ENCODE results near the gene RIC1. TPM values are rescaled to one million over a fixed set of nuclear protein-coding genes. Genes with fewer than 3 reads are reported as not detected.

RIC1 gene
- polyA plus RNA-seq, 1 of the 3 experiments (the other 2 are of a cell fraction) = 21.9 TPM

DNA sequence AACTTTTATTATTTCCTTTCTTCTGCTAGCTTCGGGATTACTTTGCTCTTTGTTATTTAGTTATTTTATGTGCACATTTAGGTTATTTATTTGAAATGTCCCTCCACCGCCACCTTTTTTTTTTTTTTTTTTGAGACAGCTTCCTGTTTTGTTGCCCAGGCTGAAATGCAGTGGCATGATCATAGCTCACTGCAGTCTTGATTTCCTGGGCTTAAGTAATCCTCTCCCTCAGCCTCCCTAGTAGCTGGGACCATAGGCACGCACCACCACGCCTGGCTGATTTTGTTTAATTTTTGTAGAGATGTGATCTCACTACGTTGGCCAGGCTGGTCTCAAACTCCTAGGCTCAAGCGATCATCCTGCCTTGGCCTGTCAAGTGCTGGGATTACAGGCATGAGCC is 38.5 kb downstream of the RIC1 start:
- Histone ChIP-seq H3K27ac (ENCODE audit: low read depth in 2 of 2, low read length in 1 of 2) (no peak overlapping the region), H3F3A (replicated peaks; ENCODE audit: insufficient read depth) (peaks cover 4% of the 10 kb centered on the region), H3K9me2 (no peaks in the 10 kb centered on the region), H3K4me1 (ENCODE audit: control insufficient read depth in 1 of 2, insufficient read depth in 2 of 2, low read depth in 1 of 2, low read length in 1 of 2) (peaks cover 0 to 3% of the 10 kb centered on the region in 2 experiments; a peak in 1 of 4 replicates), H3K9me3 (peaks cover 11% of the 10 kb centered on the region; the same call in 1 of the 2 replicates), H3K36me3 (replicated peaks in 1 of 2; ENCODE audit: control insufficient read depth in 1 of 2, insufficient read depth in 2 of 2, low read length in 1 of 2) (peaks cover 8 to 42% of the 10 kb centered on the region in 2 experiments), H2AFZ (ENCODE audit: low read depth) (no peak overlapping the region), H3K27me3 (ENCODE audit: insufficient read depth) (no peaks in the 10 kb centered on the region), H3K4me2 (no peak overlapping the region), H3K4me3 (ENCODE audit: low read depth in 2 of 2, low read length in 1 of 2) (no peak overlapping the region), H4K20me1 (ENCODE audit: insufficient read depth) (peaks cover 38% of the 10 kb centered on the region), H3K9ac (no peak overlapping the region), H3K79me2 (ENCODE audit: insufficient read depth) (peaks cover 98% of the 10 kb centered on the region)
- DNase-seq = no peak
- TF ChIP-seq MEF2A (IDR thresholded peaks at IDR 0.05; ENCODE audit: borderline replicate concordance, low read depth) (no peak), TEAD4 (IDR thresholded peaks at IDR 0.05; ENCODE audit: borderline replicate concordance, insufficient read depth) (no peak), JUND (IDR thresholded peaks at IDR 0.05) (no peak), TAF1 (IDR thresholded peaks at IDR 0.05; ENCODE audit: borderline replicate concordance, low read depth, low read length) (no peak), GABPA (IDR thresholded peaks at IDR 0.05; ENCODE audit: low read depth) (no peak), TCF12 (IDR thresholded peaks at IDR 0.05) (no peak), NFIC (IDR thresholded peaks at IDR 0.05; ENCODE audit: borderline replicate concordance) (no peak)
- TF ChIP-seq, protein P1, sequence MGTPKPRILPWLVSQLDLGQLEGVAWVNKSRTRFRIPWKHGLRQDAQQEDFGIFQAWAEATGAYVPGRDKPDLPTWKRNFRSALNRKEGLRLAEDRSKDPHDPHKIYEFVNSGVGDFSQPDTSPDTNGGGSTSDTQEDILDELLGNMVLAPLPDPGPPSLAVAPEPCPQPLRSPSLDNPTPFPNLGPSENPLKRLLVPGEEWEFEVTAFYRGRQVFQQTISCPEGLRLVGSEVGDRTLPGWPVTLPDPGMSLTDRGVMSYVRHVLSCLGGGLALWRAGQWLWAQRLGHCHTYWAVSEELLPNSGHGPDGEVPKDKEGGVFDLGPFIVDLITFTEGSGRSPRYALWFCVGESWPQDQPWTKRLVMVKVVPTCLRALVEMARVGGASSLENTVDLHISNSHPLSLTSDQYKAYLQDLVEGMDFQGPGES (IDR thresholded peaks at IDR 0.05; ENCODE audit: low read depth, low read length) = no peak
- ChIA-PET CTCF (interaction anchor here (1.4 kb wide), 1 partner anchor 31 kb away, joined by 3 read pairs; no protein-coding TSS in a partner anchor), POLR2A (no interaction called here)
- WGBS (ENCODE audit: low lambda C conversion rate) = 97% methylated on average over 6 of the region's 6 CpGs

DNA sequence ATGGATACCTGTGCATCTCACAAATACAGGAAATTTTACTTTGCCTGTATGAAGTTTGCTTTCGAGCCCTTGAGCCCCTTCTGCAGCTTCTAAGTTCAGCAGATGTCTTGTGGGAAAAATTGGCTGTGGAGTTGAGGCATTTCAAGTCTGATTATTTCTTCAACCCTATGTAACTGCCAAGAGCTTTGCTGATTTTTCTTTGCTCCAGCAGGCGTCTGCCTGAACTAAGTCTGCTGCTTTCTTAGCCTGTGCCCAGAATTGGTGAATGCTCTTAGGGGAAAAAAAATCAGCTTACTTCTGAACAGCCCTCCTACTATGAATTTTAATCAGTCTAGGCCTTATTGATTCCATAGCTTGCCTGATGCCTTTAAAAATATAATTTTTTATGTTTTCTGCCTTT is 41.2 kb downstream of the RIC1 start:
- peaks cover 8 to 41% of the 10 kb centered on the region in 2 experiments for H3K36me3 ChIP-seq (replicated peaks in 1 of 2; ENCODE audit: control insufficient read depth in 1 of 2, insufficient read depth in 2 of 2, low read length in 1 of 2)
- H2AFZ ChIP-seq (ENCODE audit: low read depth) = no peak overlapping the region
- H3K4me1 ChIP-seq (ENCODE audit: control insufficient read depth in 1 of 2, insufficient read depth in 2 of 2, low read depth in 1 of 2, low read length in 1 of 2) = peaks cover 0 to 3% of the 10 kb centered on the region in 2 experiments; a peak in 3 of 4 replicates
- POLR2A ChIA-PET = no interaction called here
- TF ChIP-seq, protein P2, sequence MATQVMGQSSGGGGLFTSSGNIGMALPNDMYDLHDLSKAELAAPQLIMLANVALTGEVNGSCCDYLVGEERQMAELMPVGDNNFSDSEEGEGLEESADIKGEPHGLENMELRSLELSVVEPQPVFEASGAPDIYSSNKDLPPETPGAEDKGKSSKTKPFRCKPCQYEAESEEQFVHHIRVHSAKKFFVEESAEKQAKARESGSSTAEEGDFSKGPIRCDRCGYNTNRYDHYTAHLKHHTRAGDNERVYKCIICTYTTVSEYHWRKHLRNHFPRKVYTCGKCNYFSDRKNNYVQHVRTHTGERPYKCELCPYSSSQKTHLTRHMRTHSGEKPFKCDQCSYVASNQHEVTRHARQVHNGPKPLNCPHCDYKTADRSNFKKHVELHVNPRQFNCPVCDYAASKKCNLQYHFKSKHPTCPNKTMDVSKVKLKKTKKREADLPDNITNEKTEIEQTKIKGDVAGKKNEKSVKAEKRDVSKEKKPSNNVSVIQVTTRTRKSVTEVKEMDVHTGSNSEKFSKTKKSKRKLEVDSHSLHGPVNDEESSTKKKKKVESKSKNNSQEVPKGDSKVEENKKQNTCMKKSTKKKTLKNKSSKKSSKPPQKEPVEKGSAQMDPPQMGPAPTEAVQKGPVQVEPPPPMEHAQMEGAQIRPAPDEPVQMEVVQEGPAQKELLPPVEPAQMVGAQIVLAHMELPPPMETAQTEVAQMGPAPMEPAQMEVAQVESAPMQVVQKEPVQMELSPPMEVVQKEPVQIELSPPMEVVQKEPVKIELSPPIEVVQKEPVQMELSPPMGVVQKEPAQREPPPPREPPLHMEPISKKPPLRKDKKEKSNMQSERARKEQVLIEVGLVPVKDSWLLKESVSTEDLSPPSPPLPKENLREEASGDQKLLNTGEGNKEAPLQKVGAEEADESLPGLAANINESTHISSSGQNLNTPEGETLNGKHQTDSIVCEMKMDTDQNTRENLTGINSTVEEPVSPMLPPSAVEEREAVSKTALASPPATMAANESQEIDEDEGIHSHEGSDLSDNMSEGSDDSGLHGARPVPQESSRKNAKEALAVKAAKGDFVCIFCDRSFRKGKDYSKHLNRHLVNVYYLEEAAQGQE (IDR thresholded peaks at IDR 0.05; ENCODE audit: low read depth, low read length) = no peak
- no peak for TF ChIP-seq RAD21 (IDR thresholded peaks at IDR 0.05; ENCODE audit: low read length)
- TF ChIP-seq TCF12 (IDR thresholded peaks at IDR 0.05) = no peak
- no peak for TF ChIP-seq SIN3A (IDR thresholded peaks at IDR 0.05; ENCODE audit: borderline replicate concordance, low read depth, low read length)
- TF ChIP-seq FOXJ3 (CRISPR knock-in tag; IDR thresholded peaks at IDR 0.05) = no peak
- TF ChIP-seq FOSL2 (IDR thresholded peaks at IDR 0.05; ENCODE audit: borderline replicate concordance, low read depth) = no peak
- no peak for TF ChIP-seq MXI1 (IDR thresholded peaks at IDR 0.05; ENCODE audit: low read depth, low read length)
- TF ChIP-seq CHD2 (IDR thresholded peaks at IDR 0.05; ENCODE audit: low read length, partially characterized antibody) = no peak
- TF ChIP-seq RCOR1 (IDR thresholded peaks at IDR 0.05; ENCODE audit: low read length) = no peak
- TF ChIP-seq, protein P3, sequence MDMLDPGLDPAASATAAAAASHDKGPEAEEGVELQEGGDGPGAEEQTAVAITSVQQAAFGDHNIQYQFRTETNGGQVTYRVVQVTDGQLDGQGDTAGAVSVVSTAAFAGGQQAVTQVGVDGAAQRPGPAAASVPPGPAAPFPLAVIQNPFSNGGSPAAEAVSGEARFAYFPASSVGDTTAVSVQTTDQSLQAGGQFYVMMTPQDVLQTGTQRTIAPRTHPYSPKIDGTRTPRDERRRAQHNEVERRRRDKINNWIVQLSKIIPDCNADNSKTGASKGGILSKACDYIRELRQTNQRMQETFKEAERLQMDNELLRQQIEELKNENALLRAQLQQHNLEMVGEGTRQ (IDR thresholded peaks at IDR 0.05; ENCODE audit: borderline replicate concordance, low read depth, low read length) = no peak
- TF ChIP-seq ELF1 (IDR thresholded peaks at IDR 0.05) = no peak
- TF ChIP-seq, protein P4, sequence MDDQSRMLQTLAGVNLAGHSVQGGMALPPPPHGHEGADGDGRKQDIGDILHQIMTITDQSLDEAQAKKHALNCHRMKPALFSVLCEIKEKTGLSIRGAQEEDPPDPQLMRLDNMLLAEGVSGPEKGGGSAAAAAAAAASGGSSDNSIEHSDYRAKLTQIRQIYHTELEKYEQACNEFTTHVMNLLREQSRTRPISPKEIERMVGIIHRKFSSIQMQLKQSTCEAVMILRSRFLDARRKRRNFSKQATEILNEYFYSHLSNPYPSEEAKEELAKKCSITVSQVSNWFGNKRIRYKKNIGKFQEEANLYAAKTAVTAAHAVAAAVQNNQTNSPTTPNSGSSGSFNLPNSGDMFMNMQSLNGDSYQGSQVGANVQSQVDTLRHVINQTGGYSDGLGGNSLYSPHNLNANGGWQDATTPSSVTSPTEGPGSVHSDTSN (IDR thresholded peaks at IDR 0.05) = no peak
- no peak overlapping the region for H3K9ac ChIP-seq
- peaks cover 96% of the 10 kb centered on the region for H3K79me2 ChIP-seq (ENCODE audit: insufficient read depth)
- H4K20me1 ChIP-seq (ENCODE audit: insufficient read depth) = peaks cover 30% of the 10 kb centered on the region
- H3F3A ChIP-seq (replicated peaks; ENCODE audit: insufficient read depth) = peaks cover 5% of the 10 kb centered on the region
- no peak overlapping the region for H3K4me3 ChIP-seq (ENCODE audit: low read depth in 2 of 2, low read length in 1 of 2)
- 100% methylated on average over 2 of the region's 2 CpGs for WGBS (ENCODE audit: low lambda C conversion rate)
- H3K9me3 ChIP-seq = peaks cover 4% of the 10 kb centered on the region; the same call in 1 of the 2 replicates
- H3K27me3 ChIP-seq (ENCODE audit: insufficient read depth) = no peaks in the 10 kb centered on the region
- H3K27ac ChIP-seq (ENCODE audit: low read depth in 2 of 2, low read length in 1 of 2) = no peak overlapping the region
- DNase-seq = no peak
- CTCF ChIA-PET = no interaction called here
- H3K9me2 ChIP-seq = no peaks in the 10 kb centered on the region
- H3K4me2 ChIP-seq = no peak overlapping the region

Data from SK-N-SH (cell line).